NT2/D1 (cell line): ENCODE data around the gene DNAJC1.

Experiments
- DNase-seq: peaks from one replicate; pipeline ENCODE4 v3.0.0-alpha.2; 2011; ENCODE audit warnings: low read depth, low spot score
- H3K27me3 ChIP-seq: 2 replicates; pipeline ENCODE4 v1.6.0; 2011; ENCODE audit warnings: mild to moderate bottlenecking; ENCODE audit not compliant: insufficient read length, insufficient read depth
- H3K36me3 ChIP-seq: 2 replicates; pipeline ENCODE4 v1.6.1; 2011; ENCODE audit warnings: mild to moderate bottlenecking, low read length, mixed read lengths; ENCODE audit not compliant: insufficient read depth, insufficient read length
- H3K4me1 ChIP-seq: 2 replicates; pipeline ENCODE4 v1.5.1; 2011; ENCODE audit not compliant: insufficient read depth, insufficient read length
- H3K4me3 ChIP-seq: 2 replicates; pipeline ENCODE4 v1.5.1; 2011; ENCODE audit warnings: low read depth; ENCODE audit not compliant: insufficient read length
- H3K9ac ChIP-seq: 2 replicates; pipeline ENCODE4 v1.6.0; 2011; ENCODE audit warnings: low read depth; ENCODE audit not compliant: insufficient read length
- H3K9me3 ChIP-seq: 2 replicates; pipeline ENCODE4 v1.5.1; 2011; ENCODE audit warnings: mild to moderate bottlenecking, low read length; ENCODE audit not compliant: insufficient read depth
- SUZ12 ChIP-seq: IDR thresholded peaks from 2 replicates; pipeline ENCODE4 v1.6.1; 2011; ENCODE audit not compliant: insufficient read length, insufficient read depth; ENCODE audit errors: extremely low read depth
- YY1 ChIP-seq: IDR thresholded peaks from 2 replicates; pipeline ENCODE4 v1.6.1; 2011; ENCODE audit not compliant: insufficient read length, insufficient read depth
- ZNF274 ChIP-seq: IDR thresholded peaks from 2 replicates; pipeline ENCODE4 v1.6.1; 2011; ENCODE audit warnings: mild to moderate bottlenecking, low read depth, low read length

The DNAJC1 gene

GRCh38 chr10:21832821-21833130, 170.8 kb downstream of the DNAJC1 start:
- Histone ChIP-seq H3K27me3 (no peaks in the 10 kb centered on the region), H3K36me3 (no peaks in the 10 kb centered on the region), H3K4me3 (no peak overlapping the region), H3K9ac (no peak overlapping the region), H3K9me3 (peaks cover 47% of the 10 kb centered on the region), H3K4me1 (no peaks in the 10 kb centered on the region)
- no peak for DNase-seq
- TF ChIP-seq ZNF274 (no peak), SUZ12 (no peak), YY1 (no peak)

GRCh38 chr10:21831986-21832820, 171.3 kb downstream of the DNAJC1 start:
- Histone ChIP-seq H3K9me3 (peaks cover 51% of the 10 kb centered on the region), H3K36me3 (no peaks in the 10 kb centered on the region)

GRCh38 chr10:21830037-21830436, 173.5 kb downstream of the DNAJC1 start:
- peaks cover 68% of the 10 kb centered on the region for H3K9me3 ChIP-seq
- H3K4me3 ChIP-seq: no peak overlapping the region
- H3K4me1 ChIP-seq: no peaks in the 10 kb centered on the region
- H3K36me3 ChIP-seq: no peaks in the 10 kb centered on the region
- no peaks in the 10 kb centered on the region for H3K27me3 ChIP-seq
- no peak for TF ChIP-seq SUZ12
- no peak for TF ChIP-seq ZNF274
- no peak for TF ChIP-seq YY1
- no peak overlapping the region for H3K9ac ChIP-seq
- DNase-seq: no peak

More at GRCh38 chr10:21831986-21832820, 171.3 kb downstream of the DNAJC1 start:
- TF ChIP-seq SUZ12: no peak
- no peak for TF ChIP-seq ZNF274
- no peak for TF ChIP-seq YY1
- Histone ChIP-seq H3K4me3 (no peak overlapping the region), H3K4me1 (no peaks in the 10 kb centered on the region), H3K27me3 (no peaks in the 10 kb centered on the region), H3K9ac (no peak overlapping the region)
- no peak for DNase-seq

- Histone ChIP-seq H3K9me3 (peaks cover 46% of the 10 kb centered on the region), H3K4me3 (no peak overlapping the region), H3K36me3 (no peaks in the 10 kb centered on the region), H3K9ac (no peak overlapping the region), H3K4me1 (no peaks in the 10 kb centered on the region), H3K27me3 (no peaks in the 10 kb centered on the region)
- peak; percentile 71 for TF ChIP-seq ZNF274
- TF ChIP-seq SUZ12: no peak
- TF ChIP-seq YY1: no peak
- DNase-seq: no peak
Observed at GRCh38 chr10:21827308-21827707, 176.2 kb downstream of the DNAJC1 start.

- Histone ChIP-seq H3K4me3 (no peak overlapping the region), H3K9me3 (peaks cover 46% of the 10 kb centered on the region), H3K27me3 (no peaks in the 10 kb centered on the region), H3K4me1 (no peaks in the 10 kb centered on the region), H3K9ac (no peak overlapping the region), H3K36me3 (no peaks in the 10 kb centered on the region)
- TF ChIP-seq YY1 (no peak), ZNF274 (no peak), SUZ12 (no peak)
- DNase-seq: no peak
Observed at GRCh38 chr10:21826725-21827124, 176.8 kb downstream of the DNAJC1 start.

- Histone ChIP-seq H3K9ac (no peak overlapping the region), H3K4me3 (no peak overlapping the region), H3K9me3 (peaks cover 46% of the 10 kb centered on the region), H3K36me3 (no peaks in the 10 kb centered on the region), H3K27me3 (no peaks in the 10 kb centered on the region), H3K4me1 (no peaks in the 10 kb centered on the region)
- TF ChIP-seq YY1 (no peak), SUZ12 (no peak), ZNF274 (no peak)
- no peak for DNase-seq
Observed at GRCh38 chr10:21825345-21825744, 178.2 kb downstream of the DNAJC1 start.

GRCh38 chr10:21824409-21824808, 179.1 kb downstream of the DNAJC1 start:
- no peaks in the 10 kb centered on the region for H3K36me3 ChIP-seq
- H3K4me3 ChIP-seq: no peak overlapping the region
- peaks cover 38% of the 10 kb centered on the region for H3K9me3 ChIP-seq
- no peaks in the 10 kb centered on the region for H3K27me3 ChIP-seq
- H3K9ac ChIP-seq: no peak overlapping the region
- TF ChIP-seq SUZ12 (no peak), ZNF274 (no peak), YY1 (no peak)
- DNase-seq: no peak
- H3K4me1 ChIP-seq: no peaks in the 10 kb centered on the region
